ENCODE data around the gene ELAVL3. TPM values are rescaled to one million over a fixed set of nuclear protein-coding genes. Genes with fewer than 3 reads are reported as not detected.

Gene ELAVL3
- total and polyA plus RNA-seq, 8 donors, result 0.04 to 0.31 (median 0.16) TPM; not detected in 1

DNA sequence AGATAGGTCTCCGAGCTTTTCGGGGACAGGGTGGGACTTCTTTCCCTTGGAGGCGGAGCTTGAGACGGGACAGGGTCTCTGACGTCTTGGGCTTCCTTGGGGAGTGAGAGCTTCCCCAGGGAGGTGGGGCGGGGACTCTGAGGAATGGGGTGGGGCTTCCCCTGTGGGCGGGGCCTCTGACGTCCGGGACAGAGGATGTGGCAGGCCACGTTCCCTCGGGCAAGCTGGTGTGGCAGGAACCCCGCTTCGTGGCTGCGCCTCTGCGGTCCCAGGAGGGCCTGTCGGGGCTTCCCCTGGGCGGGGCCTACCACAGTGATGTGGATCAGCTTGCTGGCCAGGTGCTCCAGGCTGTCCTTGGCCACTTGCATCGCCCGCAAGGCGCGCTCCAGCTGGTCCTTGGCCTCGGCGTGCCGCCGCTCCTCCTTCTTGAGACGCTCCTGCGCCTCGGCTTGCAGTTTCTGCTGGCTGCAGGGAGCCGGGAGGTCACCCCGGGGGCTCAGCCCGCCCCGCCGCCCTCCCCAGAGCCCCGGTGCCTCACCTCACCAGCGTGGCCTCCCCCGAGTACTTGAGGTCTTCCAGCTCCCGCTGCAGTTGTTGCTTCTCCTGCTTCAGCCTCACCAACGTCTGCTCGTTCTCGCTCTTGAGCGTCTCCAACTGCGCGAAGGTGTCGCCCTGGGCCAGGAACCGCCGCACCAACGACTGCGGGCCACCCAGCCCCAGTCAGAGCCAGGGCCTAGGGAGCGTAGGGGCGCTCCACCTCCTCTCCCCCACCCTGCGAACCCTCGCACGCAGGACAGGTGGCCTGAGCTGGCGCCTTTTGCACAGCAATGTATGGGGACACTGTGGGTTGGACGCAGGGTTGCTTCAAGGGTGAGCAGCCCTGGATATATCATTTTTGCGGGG, 58.4 kb downstream of the ELAVL3 start:
- Histone ChIP-seq H3K4me1 (peaks cover 17 to 45% of the 10 kb centered on the region in 2 donors), H3K9me3 (no peaks in the 10 kb centered on the region), H3K36me3 (no peaks in the 10 kb centered on the region), H3K4me3 (peak overlapping the region; percentile 25 to 28), H3K27me3 (peaks cover 4 to 68% of the 10 kb centered on the region in 2 donors), H3K27ac (peak overlapping the region; percentile 20 to 44)
- ATAC-seq (peak; percentile 83), DNase-seq (peak in 3 of 4 donors; percentile 58 to 95 (median 92))
- TF ChIP-seq, protein P1, sequence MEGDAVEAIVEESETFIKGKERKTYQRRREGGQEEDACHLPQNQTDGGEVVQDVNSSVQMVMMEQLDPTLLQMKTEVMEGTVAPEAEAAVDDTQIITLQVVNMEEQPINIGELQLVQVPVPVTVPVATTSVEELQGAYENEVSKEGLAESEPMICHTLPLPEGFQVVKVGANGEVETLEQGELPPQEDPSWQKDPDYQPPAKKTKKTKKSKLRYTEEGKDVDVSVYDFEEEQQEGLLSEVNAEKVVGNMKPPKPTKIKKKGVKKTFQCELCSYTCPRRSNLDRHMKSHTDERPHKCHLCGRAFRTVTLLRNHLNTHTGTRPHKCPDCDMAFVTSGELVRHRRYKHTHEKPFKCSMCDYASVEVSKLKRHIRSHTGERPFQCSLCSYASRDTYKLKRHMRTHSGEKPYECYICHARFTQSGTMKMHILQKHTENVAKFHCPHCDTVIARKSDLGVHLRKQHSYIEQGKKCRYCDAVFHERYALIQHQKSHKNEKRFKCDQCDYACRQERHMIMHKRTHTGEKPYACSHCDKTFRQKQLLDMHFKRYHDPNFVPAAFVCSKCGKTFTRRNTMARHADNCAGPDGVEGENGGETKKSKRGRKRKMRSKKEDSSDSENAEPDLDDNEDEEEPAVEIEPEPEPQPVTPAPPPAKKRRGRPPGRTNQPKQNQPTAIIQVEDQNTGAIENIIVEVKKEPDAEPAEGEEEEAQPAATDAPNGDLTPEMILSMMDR (IDR thresholded peaks at IDR 0.05), result no peak
- intact Hi-C loops (cut with DNase I), result no loop called here

DNA sequence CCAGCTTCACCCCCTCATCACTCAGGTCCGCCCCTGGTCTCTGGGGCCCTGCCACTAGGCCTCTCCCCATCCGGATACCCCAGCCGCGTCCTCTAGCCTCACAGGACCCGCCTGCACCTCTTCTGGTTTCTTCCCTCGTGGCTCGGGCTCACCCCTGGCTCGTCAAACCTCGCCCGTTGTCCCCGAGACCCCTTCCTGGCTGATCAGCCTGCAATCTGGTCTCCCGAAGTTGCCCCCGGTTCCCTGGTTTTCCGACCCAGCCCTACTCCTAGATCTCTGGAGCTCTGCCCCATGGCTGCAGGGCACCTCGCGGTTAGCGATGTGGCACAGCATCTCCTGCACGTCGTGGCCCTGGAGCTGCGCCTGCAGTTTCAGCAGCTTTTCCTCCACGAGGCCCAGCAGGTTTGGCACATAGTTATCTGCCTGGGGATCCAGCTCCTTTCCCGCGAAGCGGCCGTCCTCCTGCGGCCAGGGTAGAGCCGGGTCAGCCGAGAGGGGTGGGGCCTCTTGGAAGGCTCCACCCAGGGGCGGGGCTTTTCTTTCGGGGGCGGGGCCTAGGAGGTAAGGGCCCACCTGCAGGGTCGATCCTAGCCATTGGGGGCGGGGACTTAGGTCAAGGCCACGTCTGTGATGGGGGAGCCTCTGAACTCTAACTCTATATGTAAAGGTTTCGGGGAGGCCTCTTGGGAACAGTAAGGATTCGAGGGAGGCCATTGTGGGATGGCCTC, 59.3 kb downstream of the ELAVL3 start:
- ATAC-seq (peak; percentile 54), DNase-seq (peak in 2 of 4 donors; percentile 69 to 88)
- TF ChIP-seq, protein P1 (IDR thresholded peaks at IDR 0.05), result no peak
- Histone ChIP-seq H3K9me3 (no peaks in the 10 kb centered on the region), H3K27me3 (peaks cover 4 to 77% of the 10 kb centered on the region in 2 donors), H3K27ac (peak overlapping the region in 1 of 2 donors; percentile 20), H3K36me3 (no peaks in the 10 kb centered on the region), H3K4me3 (peak overlapping the region; percentile 25 to 28), H3K4me1 (peaks cover 17 to 45% of the 10 kb centered on the region in 2 donors)
- intact Hi-C loops (cut with DNase I), result no loop called here

GRCh38 chr19:11420429-11421370, 60.1 kb downstream of the ELAVL3 start:
- Histone ChIP-seq H3K27me3 (peaks cover 4 to 81% of the 10 kb centered on the region in 2 donors), H3K36me3 (no peaks in the 10 kb centered on the region), H3K9me3 (no peaks in the 10 kb centered on the region), H3K4me3 (peak overlapping the region; percentile 7 to 28), H3K4me1 (peaks cover 17 to 45% of the 10 kb centered on the region in 2 donors), H3K27ac (peak overlapping the region in 1 of 2 donors; percentile 13)
- TF ChIP-seq, protein P1 (IDR thresholded peaks at IDR 0.05), result no peak
- intact Hi-C loops (cut with DNase I), result no loop called here
- ATAC-seq, result no peak
- DNase-seq, result peak in 1 of 4 donors; percentile 81

- Histone ChIP-seq H3K27ac (peak within 1 kb of the TSS; percentile 54 to 65), H3K27me3 (peaks cover 4 to 77% of the 10 kb centered on the region in 2 donors), H3K9me3 (no peaks in the 10 kb centered on the region), H3K4me3 (peak within 1 kb of the TSS; percentile 58 to 59), H3K36me3 (no peaks in the 10 kb centered on the region), H3K4me1 (peaks cover 17 to 45% of the 10 kb centered on the region in 2 donors)
- ATAC-seq (peak; percentile 69), DNase-seq (peak in 3 of 4 donors; percentile 58 to 89 (median 72))
- TF ChIP-seq, protein P1 (IDR thresholded peaks at IDR 0.05), result no peak
- intact Hi-C loops (cut with DNase I), result no loop called here
Observed at GRCh38 chr19:11418549-11419506, 62.0 kb downstream of the ELAVL3 start, which contains the start of gene RGL3. Gene RGL3 (minus strand): TSS chr19:11419314. CDS start chr19:11419278, 36 bp downstream.

All from left lung (tissue), 10 donors.